ENCODE data around the gene PITX3.

The PITX3 gene

GRCh38 chr10:102284531-102284930 is 43.2 kb upstream of the PITX3 start:
- no peak for TF ChIP-seq CTCF (IDR thresholded peaks at IDR 0.05; ENCODE audit: control insufficient read depth, extremely low read depth, insufficient read depth)
- H3K4me3 ChIP-seq (ENCODE audit: low read depth, low read length), result no peak overlapping the region
- no peak for DNase-seq (ENCODE audit: low read depth)

- no peak overlapping the region for H3K4me3 ChIP-seq (ENCODE audit: low read depth, low read length)
- no peak for DNase-seq (ENCODE audit: low read depth)
- TF ChIP-seq CTCF (IDR thresholded peaks at IDR 0.05; ENCODE audit: control insufficient read depth, extremely low read depth, insufficient read depth), result no peak
Measured at GRCh38 chr10:102283890-102284289, 42.6 kb upstream of the PITX3 start.

GRCh38 chr10:102283488-102283887 is 42.2 kb upstream of the PITX3 start:
- no peak overlapping the region for H3K4me3 ChIP-seq (ENCODE audit: low read depth, low read length)
- no peak for TF ChIP-seq CTCF (IDR thresholded peaks at IDR 0.05; ENCODE audit: control insufficient read depth, extremely low read depth, insufficient read depth)
- DNase-seq (ENCODE audit: low read depth), result no peak

GRCh38 chr10:102281102-102281487 is 39.8 kb upstream of the PITX3 start:
- H3K4me3 ChIP-seq (ENCODE audit: low read depth, low read length), result peak overlapping the region; percentile 34
- TF ChIP-seq CTCF (IDR thresholded peaks at IDR 0.05; ENCODE audit: control insufficient read depth, extremely low read depth, insufficient read depth), result no peak
- no peak for DNase-seq (ENCODE audit: low read depth)

GRCh38 chr10:102280397-102281101 is 39.2 kb upstream of the PITX3 start:
- peak; percentile 15 for DNase-seq (ENCODE audit: low read depth)
- TF ChIP-seq CTCF (IDR thresholded peaks at IDR 0.05; ENCODE audit: control insufficient read depth, extremely low read depth, insufficient read depth), result no peak
- peak overlapping the region; percentile 34 for H3K4me3 ChIP-seq (ENCODE audit: low read depth, low read length)

GRCh38 chr10:102279104-102279503 is 37.8 kb upstream of the PITX3 start:
- no peak for DNase-seq (ENCODE audit: low read depth)
- no peak for TF ChIP-seq CTCF (IDR thresholded peaks at IDR 0.05; ENCODE audit: control insufficient read depth, extremely low read depth, insufficient read depth)
- no peak overlapping the region for H3K4me3 ChIP-seq (ENCODE audit: low read depth, low read length)

GRCh38 chr10:102275343-102275742 is 34.0 kb upstream of the PITX3 start:
- DNase-seq (ENCODE audit: low read depth), result no peak
- TF ChIP-seq CTCF (IDR thresholded peaks at IDR 0.05; ENCODE audit: control insufficient read depth, extremely low read depth, insufficient read depth), result no peak
- H3K4me3 ChIP-seq (ENCODE audit: low read depth, low read length), result no peak overlapping the region
